Measurements from ENCODE around the gene MKRN3.

The MKRN3 gene

GRCh38 chr15:23602124-23602523 lies 36.6 kb downstream of the MKRN3 start:
- no peak overlapping the region for H3K27ac ChIP-seq

GRCh38 chr15:23606226-23606625 lies 40.8 kb downstream of the MKRN3 start:
- no peak for TF ChIP-seq CTCF (conservative IDR thresholded peaks at IDR 0.05)

More at GRCh38 chr15:23602124-23602523, 36.6 kb downstream of the MKRN3 start:
- TF ChIP-seq CTCF (conservative IDR thresholded peaks at IDR 0.05) = no peak

GRCh38 chr15:23616536-23616935 lies 51.1 kb downstream of the MKRN3 start:
- no peak overlapping the region for H3K27ac ChIP-seq
- TF ChIP-seq CTCF (conservative IDR thresholded peaks at IDR 0.05) = no peak

More at GRCh38 chr15:23606226-23606625, 40.8 kb downstream of the MKRN3 start:
- H3K27ac ChIP-seq = no peak overlapping the region

Data from VCaP (cell line).